ENCODE data around the gene KLK15.

Gene KLK15

DNA sequence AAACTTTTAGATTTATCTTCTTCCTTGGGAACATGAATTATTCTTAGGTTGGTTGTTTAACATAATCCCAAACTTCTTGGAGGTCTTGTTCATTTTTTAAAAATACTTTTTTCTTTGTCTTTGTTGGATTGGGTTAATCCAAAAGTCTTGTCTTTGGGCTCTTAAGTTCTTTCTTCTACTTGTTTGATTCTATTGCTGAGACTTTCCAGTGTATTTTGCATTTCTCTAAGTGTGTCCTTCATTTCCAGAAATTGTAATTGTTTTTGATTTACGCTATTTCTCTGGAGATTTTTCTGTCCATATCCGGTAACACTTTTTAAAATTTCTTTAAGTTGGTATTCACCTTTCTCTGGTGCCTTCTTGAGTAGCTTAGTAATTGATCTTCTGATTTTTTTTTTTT, 9.8 kb upstream of the KLK15 start:
- no peak for DNase-seq

GRCh38 chr19:50842130-50842529, 8.8 kb upstream of the KLK15 start:
- no peak for DNase-seq

- DNase-seq: no peak
Observed at GRCh38 chr19:50839712-50840655, 6.6 kb upstream of the KLK15 start.

- peak; percentile 4 for DNase-seq
Observed at GRCh38 chr19:50838239-50838638, 4.9 kb upstream of the KLK15 start.

GRCh38 chr19:50837300-50837699, 3.9 kb upstream of the KLK15 start:
- no peak for DNase-seq

GRCh38 chr19:50836543-50837195, 3.3 kb upstream of the KLK15 start:
- no peak for DNase-seq

- DNase-seq: peak; percentile 50
Observed at GRCh38 chr19:50835785-50836542, 2.6 kb upstream of the KLK15 start.

DNA sequence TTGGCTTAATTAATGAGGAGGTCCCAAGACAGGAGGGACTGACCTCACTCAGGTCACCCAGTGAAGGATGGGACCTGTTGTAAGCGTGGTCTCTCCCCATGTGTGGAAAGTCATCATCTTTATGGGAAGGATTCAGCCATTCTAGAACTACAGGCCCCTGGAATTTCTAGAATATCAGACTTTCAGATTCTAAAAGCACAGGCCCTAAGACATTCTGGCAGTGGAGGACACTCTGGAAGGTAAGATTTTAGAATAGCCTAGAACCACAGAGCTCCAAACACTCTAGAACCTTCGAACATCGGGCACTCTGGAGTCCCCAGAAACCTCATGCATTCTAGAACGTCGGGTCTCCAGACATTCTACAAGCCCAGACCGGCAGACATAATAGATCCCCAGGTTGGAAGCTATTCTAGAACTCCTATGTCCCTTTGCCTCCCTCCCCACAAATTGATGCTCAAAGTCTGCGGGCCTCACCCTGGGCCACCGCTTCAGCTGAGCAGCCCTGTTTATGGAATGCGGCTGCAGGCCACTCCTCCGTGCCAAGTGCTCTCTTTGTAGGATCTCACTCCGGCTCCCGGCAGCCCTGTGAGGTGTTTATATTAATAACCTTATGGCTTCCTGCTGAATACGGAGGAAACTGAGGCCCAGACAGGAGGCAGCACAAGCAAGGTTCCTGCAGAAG, 1.9 kb upstream of the KLK15 start:
- DNase-seq: peak; percentile 3

DNA sequence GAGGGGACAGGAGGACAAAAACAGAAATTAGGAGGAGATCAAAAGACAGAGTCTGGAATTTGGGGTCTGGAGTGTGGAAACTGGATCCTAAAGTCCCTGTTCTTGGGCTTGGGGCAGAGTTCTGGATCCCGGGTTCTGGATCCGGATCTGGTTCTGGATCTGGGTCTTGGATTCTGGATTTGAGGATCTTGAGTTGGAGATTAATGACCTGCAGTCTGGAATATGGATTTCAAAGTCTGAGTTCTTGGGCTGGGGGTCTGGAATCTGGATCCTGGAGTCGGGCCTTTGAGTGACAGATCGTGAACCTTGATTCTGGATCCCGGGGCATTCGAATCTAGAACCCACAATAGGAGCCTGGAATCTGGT, 411 bp upstream of the KLK15 start:
- no peak for DNase-seq

DNA sequence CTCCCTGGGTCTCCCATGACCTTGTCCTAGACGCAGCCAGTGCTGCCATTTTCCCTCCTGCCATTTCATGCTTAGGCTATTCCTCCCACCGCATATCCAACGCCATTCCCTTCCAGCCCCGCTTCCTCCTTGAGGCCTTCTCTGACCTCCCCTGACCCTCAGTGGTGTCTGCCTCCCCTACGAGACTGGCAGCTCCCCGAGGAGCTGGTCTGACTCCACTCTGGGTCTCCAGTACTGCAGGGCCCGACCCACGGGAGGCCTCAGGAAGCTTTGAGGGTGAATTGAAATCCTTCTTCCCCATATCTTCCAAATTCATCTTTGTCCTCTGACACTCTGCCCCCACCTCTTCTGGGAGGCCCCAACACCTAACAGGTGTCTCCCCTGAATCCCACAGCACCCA, 708 bp downstream of the KLK15 start:
- no peak for DNase-seq

- DNase-seq: no peak
Observed at GRCh38 chr19:50831026-50831396, 2.4 kb downstream of the KLK15 start.

- DNase-seq: no peak
Observed at GRCh38 chr19:50830266-50831025, 2.9 kb downstream of the KLK15 start.

GRCh38 chr19:50829801-50830200, 3.6 kb downstream of the KLK15 start:
- DNase-seq: no peak

- no peak for DNase-seq
Observed at GRCh38 chr19:50827476-50827875, 5.9 kb downstream of the KLK15 start.

DNA sequence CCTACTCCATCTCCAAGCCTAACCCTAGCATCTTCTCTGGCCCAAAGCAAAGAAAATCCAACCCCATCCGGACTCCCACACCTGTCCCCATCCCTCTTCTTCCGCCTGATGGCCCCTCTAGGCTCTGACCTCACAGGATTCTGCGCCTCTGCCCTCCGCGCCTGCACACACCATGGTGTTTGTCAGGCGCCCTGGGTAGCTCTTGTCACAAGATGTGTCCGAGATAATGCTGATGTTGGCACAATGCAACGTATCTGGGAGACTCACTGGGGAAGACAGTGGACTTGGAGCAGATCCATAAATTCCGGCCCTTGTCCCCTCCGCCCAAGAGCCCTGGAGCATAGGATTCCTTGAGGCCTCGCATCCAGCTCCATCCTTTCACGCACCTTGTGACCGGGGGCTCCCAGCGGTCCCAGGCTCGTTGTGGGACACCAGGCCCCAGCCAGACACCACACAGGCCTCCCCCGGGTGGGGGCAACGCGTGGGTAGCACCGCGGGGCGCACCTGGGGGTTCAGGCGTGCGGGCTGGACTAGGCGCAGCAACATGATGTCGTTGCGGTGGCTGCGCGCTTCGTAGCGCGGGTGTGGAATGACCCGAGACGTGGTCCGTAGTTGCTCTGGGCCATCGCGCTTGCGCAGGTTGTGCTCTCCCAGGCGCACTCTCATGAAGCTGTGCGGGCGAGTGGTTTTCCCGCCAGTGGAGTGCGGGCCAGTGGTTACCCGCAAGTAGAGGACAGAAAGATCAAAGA, 6.7 kb downstream of the KLK15 start:
- no peak for DNase-seq

DNA sequence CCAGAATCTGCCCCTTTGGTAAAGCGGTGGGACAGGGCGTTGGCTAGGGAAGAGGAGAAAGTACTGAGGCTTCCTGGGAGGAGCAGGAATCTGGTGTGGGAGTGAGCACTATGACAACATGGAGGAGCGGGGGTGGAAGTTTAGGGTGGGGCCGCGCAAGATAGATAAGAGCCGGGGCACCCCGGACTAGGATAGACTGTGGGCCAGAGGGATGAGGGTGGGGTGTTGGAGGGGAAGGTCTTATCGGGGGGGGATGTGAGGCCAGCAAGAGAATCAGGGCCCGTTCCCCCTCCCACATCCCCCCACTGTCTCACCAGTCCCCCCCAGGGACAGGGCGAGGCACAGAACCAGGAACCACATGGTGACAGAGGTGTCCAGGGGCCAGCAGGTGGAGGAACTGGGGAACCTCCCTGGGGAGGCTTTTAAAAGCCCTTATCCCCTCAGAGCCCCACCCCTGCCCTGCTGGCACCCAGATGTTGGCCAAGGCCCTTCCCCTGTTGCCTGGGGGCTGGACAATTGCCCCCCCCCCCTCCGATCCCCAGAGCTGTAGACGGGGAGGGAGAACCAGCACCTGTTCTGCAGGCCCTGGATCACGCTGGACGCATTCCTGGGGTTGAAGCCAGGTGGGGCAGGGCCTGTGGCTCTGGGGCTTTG, 9.9 kb downstream of the KLK15 start, which contains the start of gene KLK1:
Gene KLK1, minus strand, starts transcription at position 399 of the 654 bp plus-strand sequence. Its CDS starts 39 bp downstream, at position 360.
- DNase-seq: no peak

DNA sequence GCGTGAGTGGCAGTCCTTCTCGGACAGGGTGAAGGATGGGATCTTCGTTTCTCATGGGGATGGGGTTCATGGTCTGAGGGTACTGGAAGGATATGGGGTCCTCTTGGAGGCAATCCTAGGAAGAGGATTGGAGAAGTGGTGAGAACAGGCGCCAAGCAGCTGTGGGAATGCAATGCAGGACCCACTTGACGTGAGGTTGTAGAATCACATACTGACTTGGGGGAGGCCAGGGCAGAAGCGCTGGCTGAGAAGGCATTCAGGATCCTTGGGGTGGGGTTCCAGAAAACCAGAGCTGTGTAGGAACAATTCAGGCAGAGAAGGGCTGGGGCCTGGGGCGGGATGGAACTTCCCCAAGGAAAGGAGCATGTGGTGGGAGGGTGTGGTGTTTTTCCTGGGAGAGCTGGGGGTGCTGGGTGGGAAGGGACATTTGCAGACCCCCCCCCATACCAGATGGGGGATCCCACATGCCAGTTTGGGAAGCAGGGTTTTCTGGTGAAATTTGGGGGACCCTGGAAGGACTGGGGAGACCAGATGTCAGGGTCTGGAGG, 10.6 kb downstream of the KLK15 start:
- no peak for DNase-seq

DNA sequence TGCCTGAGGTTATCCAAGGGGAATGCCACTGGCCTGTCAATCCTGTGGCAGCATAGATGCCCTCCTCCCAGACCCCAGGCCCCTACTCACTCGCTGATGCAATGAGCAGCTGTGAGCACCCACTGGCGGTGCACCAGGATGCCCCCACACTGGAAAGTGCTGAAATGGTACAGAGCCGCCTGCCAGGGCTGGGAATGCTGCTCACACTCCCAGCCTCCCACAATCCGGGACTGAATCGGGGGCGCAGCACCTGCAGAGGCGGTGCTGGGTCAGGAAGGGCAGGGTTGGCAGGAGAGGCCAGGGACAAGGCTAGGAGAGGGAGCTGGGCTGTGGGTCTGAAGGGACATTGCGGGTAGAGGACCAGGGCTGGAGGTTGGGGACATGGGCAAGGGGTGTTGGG, 11.8 kb downstream of the KLK15 start:
- DNase-seq: no peak

DNA sequence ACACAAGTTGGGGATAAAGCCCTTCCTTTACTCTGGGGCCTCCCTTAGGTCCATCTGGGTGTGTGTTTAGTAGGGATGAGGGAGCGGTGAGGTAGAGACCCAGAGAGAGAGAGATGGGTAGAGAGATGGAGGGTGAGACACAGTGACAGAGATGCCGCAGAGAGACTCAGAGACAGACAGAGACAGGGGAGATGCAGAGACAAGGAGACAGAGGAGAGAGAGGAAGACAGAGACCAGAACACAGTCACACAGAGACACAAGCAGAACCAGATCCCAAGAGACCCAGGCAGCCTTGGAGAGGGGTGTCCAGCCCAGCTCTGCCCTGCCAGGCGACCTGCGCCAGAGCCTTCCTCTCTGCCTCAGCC, 12.1 kb downstream of the KLK15 start:
- no peak for DNase-seq

DNA sequence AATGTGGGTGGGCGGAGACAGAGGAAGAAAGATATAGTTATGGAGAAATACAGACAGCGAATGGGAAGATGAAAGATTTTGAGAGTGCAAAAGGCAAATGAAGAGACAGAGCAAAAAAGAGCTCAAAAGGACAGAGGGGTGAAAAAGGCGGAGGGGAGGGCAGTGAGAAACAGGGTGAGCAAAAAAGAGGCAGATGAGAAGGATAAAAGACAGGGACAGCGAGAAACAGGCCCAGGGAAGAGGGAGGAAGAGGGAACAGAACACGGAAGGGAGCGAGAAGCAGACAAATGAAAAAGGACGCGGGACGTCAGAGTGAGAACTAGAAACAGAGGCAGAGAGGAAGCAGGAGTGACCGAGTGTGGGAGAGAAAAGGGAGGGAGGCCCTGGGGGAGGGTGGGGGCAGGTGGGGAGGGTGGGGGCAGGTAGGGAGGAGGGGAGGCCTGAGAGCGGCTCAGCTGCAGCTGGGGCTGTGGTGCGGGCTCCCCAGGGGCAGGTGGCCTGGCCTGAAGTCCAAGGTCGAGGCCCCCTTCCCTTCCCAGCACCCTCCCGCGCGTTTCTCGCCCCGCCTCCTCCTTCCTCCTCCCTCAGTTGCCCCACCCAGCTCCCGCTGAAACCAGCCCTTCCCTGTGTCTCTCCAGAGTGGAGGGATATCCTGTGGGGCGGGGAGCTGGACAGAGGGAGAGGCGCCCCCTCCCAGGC, 12.7 kb downstream of the KLK15 start:
- no peak for DNase-seq

Data from fibroblast of skin of right biceps (primary cell).